ENCODE measurements around the gene CDA.

Gene CDA

DNA sequence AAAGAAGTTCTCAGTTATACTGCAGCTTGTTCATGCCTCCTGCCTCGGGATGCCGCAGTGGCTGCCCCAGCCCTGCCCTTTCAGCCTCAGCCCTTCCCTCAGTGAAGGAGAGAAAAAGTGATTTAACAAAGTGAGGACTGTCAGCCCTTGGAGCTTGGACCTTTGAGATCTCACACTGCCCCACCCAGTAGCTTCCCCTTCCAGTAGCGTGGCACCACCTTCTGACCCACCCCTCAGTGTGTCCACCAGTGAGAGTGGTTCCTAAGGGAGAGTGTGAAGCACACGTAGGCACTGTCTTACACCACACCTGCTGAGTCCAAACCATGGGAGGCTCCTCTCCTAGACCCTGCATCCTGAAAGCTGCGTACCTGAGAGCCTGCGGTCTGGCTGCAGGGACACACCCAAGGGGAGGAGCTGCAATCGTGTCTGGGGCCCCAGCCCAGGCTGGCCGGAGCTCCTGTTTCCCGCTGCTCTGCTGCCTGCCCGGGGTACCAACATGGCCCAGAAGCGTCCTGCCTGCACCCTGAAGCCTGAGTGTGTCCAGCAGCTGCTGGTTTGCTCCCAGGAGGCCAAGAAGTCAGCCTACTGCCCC is at the start of gene CDA:
CDA (plus strand) TSS at position 464 of the 592 bp plus-strand sequence; CDS start at position 497, 33 bp downstream.
- no peak for DNase-seq (ENCODE audit: extremely low spot score)
- CTCF ChIA-PET = interaction anchor here (0.6 to 1.2 kb wide), 3 partner anchors 8 to 45 kb away, joined by 3 to 4 read pairs (median 3); partner anchors contain the start of gene PINK1
- TF ChIP-seq ZNF384 (IDR thresholded peaks at IDR 0.05) (no peak), SUZ12 (IDR thresholded peaks at IDR 0.05) (no peak), FOXA1 (IDR thresholded peaks at IDR 0.05) (no peak), ARNT (IDR thresholded peaks at IDR 0.05) (no peak), BHLHE40 (IDR thresholded peaks at IDR 0.05; ENCODE audit: borderline replicate concordance) (no peak), FOXM1 (IDR thresholded peaks at IDR 0.05; ENCODE audit: borderline replicate concordance) (no peak), HDGF (IDR thresholded peaks at IDR 0.05; ENCODE audit: borderline replicate concordance) (no peak), SP1 (IDR thresholded peaks at IDR 0.05) (no peak), TARDBP (IDR thresholded peaks at IDR 0.05) (no peak), ELF4 (IDR thresholded peaks at IDR 0.05) (no peak)
- TF ChIP-seq, protein P1, sequence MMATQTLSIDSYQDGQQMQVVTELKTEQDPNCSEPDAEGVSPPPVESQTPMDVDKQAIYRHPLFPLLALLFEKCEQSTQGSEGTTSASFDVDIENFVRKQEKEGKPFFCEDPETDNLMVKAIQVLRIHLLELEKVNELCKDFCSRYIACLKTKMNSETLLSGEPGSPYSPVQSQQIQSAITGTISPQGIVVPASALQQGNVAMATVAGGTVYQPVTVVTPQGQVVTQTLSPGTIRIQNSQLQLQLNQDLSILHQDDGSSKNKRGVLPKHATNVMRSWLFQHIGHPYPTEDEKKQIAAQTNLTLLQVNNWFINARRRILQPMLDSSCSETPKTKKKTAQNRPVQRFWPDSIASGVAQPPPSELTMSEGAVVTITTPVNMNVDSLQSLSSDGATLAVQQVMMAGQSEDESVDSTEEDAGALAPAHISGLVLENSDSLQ (IDR thresholded peaks at IDR 0.05) = no peak
- POLR2A ChIA-PET = interaction anchor here (1.1 to 2.2 kb wide), 2 partner anchors 45 to 73 kb away, joined by 3 to 11 read pairs; partner anchors contain the start of genes DDOST and PINK1

DNA sequence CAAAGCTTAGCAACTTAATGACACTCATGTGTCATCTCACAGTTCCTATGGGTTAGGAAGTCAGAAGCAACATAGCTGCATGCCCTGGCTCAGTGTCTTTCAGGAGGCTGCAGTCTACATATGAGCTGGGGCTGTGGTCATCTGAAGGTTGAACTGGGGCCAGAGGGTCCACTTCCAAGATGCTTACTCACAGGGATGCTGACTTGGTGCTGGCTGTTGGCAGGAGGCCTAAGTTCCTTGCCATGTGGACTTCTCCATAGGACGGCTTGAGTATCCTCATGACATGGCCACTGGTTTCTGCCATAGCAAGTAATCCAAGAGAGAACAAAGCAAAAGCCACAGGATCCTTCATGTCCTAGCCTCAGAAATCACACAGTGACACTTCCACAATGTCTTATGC is 48.6 kb upstream of the CDA start:
- CTCF ChIA-PET = no interaction called here
- TF ChIP-seq, protein P1 (IDR thresholded peaks at IDR 0.05) = no peak
- TF ChIP-seq L3MBTL2 (conservative IDR thresholded peaks at IDR 0.05) = no peak
- no peak for TF ChIP-seq LEF1 (IDR thresholded peaks at IDR 0.05; ENCODE audit: borderline replicate concordance)
- TF ChIP-seq TARDBP (IDR thresholded peaks at IDR 0.05) = no peak
- no peak for TF ChIP-seq BHLHE40 (IDR thresholded peaks at IDR 0.05; ENCODE audit: borderline replicate concordance)
- POLR2A ChIA-PET = interaction anchor here (1.2 to 2.5 kb wide), 2 partner anchors 12 to 121 kb away, joined by 3 to 15 read pairs; partner anchors contain the start of genes DDOST and FAM43B
- DNase-seq (ENCODE audit: extremely low spot score) = no peak

DNA sequence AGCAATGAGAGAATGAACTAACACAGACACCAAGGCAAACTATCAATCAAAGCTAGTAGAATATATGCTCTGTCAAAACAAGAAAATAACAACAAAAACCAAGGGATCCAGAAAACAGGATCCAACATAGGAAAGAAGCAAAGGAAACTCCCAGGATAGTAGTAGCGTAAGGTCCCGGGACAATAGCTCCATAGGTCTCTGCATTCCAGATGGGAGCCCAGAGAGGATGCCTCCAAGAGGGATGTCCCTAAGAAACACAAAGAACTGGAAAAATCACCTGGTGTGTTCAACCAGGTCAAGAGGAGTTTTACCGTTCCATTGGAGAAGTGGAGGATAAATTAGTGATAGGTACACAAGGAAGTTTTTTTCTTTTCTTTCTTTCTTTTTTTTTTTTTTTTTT is 42.3 kb upstream of the CDA start:
- ChIA-PET CTCF (no interaction called here), POLR2A (no interaction called here)
- TF ChIP-seq FOXK2 (IDR thresholded peaks at IDR 0.05) (no peak), ZNF384 (IDR thresholded peaks at IDR 0.05) (no peak), FOXA1 (IDR thresholded peaks at IDR 0.05) (no peak), SUZ12 (IDR thresholded peaks at IDR 0.05) (no peak), SP1 (IDR thresholded peaks at IDR 0.05) (no peak), LEF1 (IDR thresholded peaks at IDR 0.05; ENCODE audit: borderline replicate concordance) (no peak), ARNT (IDR thresholded peaks at IDR 0.05) (no peak), FOXM1 (IDR thresholded peaks at IDR 0.05; ENCODE audit: borderline replicate concordance) (no peak), TARDBP (IDR thresholded peaks at IDR 0.05) (no peak), NFRKB (IDR thresholded peaks at IDR 0.05) (no peak), L3MBTL2 (conservative IDR thresholded peaks at IDR 0.05) (no peak), ELF4 (IDR thresholded peaks at IDR 0.05) (no peak), BHLHE40 (IDR thresholded peaks at IDR 0.05; ENCODE audit: borderline replicate concordance) (no peak), HDGF (IDR thresholded peaks at IDR 0.05; ENCODE audit: borderline replicate concordance) (no peak), CTBP1 (IDR thresholded peaks at IDR 0.05; ENCODE audit: borderline replicate concordance) (no peak)
- TF ChIP-seq, protein P1 (IDR thresholded peaks at IDR 0.05) = no peak
- no peak for DNase-seq (ENCODE audit: extremely low spot score)

DNA sequence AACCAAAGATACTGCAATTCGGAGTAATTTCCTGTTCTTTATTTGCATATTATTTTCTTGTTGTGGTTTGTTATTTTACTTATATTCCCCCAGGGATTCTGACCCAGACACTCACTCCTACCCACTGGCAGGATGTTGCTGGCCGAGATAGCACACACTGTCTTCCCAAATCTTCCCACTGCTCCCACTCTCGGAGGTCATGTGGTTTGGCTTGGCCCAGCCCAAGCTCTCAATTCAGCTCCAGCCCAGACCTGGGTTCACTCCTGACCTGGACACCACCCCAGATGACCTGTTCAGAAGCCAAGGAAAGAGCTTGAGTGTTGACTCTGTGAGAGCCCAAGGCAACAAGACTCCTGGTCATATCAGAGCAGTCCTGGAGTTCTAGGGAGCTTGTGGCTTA is 37.7 kb upstream of the CDA start:
- TF ChIP-seq NFRKB (IDR thresholded peaks at IDR 0.05) (no peak), TARDBP (IDR thresholded peaks at IDR 0.05) (no peak), ARNT (IDR thresholded peaks at IDR 0.05) (no peak), ZNF384 (IDR thresholded peaks at IDR 0.05) (no peak), SUZ12 (IDR thresholded peaks at IDR 0.05) (no peak), HDGF (IDR thresholded peaks at IDR 0.05; ENCODE audit: borderline replicate concordance) (no peak)
- CTCF ChIA-PET = no interaction called here
- POLR2A ChIA-PET = interaction anchor here (0.7 to 2.8 kb wide), 8 partner anchors 12 to 236 kb away, joined by 3 to 17 read pairs (median 5); partner anchors contain the start of genes HP1BP3, MUL1 and PINK1
- DNase-seq (ENCODE audit: extremely low spot score) = no peak

DNA sequence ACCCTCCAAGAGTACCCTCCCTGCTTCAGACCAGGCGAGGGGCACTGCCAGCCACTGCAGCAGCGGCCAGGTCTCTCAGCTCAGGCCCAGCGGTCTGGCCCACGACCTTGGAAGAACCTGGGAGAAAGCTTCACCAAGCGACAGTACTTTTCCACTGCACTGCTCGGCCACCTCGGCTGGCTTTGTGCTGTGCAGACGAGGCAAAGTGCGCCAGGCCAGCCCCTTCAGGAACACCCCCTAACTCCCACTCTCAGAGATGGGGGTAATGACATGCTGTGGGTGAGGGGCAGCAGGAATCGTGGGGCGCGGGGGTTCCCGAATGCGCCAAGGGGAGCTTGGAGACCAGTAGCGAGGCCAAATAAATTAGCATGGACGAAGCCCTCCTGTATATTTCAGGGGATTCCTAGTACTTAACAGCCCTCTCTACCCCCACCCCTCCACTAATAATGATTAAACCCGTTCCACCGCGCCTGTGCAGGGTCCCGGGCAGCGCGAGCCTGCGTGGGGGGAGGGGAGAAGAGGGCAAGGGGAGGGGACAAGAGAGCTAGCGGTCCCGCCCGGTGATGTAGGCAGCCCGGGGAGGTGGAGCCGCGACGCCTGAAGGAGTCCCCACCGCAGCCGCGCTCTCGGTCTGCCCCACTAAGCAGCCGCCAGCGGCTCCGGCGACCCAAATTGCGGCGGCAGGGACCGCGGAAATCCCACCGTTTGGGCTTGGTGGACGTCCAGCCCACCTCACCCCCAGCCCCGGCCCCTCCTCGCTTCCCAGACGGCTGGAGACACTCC is 36.8 kb upstream of the CDA start, which contains the start of gene FAM43B:
FAM43B (plus strand) TSS at position 629 of the 783 bp plus-strand sequence. CDS start 401 bp downstream, outside the sequence.
- TF ChIP-seq ARNT (IDR thresholded peaks at IDR 0.05) (no peak), TARDBP (IDR thresholded peaks at IDR 0.05) (no peak), HDGF (IDR thresholded peaks at IDR 0.05; ENCODE audit: borderline replicate concordance) (no peak), CTBP1 (IDR thresholded peaks at IDR 0.05; ENCODE audit: borderline replicate concordance) (no peak), L3MBTL2 (conservative IDR thresholded peaks at IDR 0.05) (no peak), FOXA1 (IDR thresholded peaks at IDR 0.05) (no peak), FOXM1 (IDR thresholded peaks at IDR 0.05; ENCODE audit: borderline replicate concordance) (no peak), FOXK2 (IDR thresholded peaks at IDR 0.05) (no peak), ELF4 (IDR thresholded peaks at IDR 0.05) (no peak), SUZ12 (IDR thresholded peaks at IDR 0.05) (no peak), BHLHE40 (IDR thresholded peaks at IDR 0.05; ENCODE audit: borderline replicate concordance) (no peak), NFRKB (IDR thresholded peaks at IDR 0.05) (no peak), SP1 (IDR thresholded peaks at IDR 0.05) (no peak), ZNF384 (IDR thresholded peaks at IDR 0.05) (no peak), LEF1 (IDR thresholded peaks at IDR 0.05; ENCODE audit: borderline replicate concordance) (no peak)
- TF ChIP-seq, protein P1 (IDR thresholded peaks at IDR 0.05) = no peak
- ChIA-PET CTCF (interaction anchor here (1.0 to 1.4 kb wide), 2 partner anchors 23 to 81 kb away, joined by 3 to 5 read pairs; no protein-coding TSS in a partner anchor), POLR2A (interaction anchor here (0.7 to 2.8 kb wide), 11 partner anchors 8 to 235 kb away, joined by 3 to 17 read pairs (median 5); partner anchors contain the start of genes HP1BP3, MUL1 and PINK1)
- peak; percentile 73 for DNase-seq (ENCODE audit: extremely low spot score)

Measured in HEK293T (cell line).